ENCODE measurements around the gene PRKCA.

PRKCA gene

GRCh38 chr17:66496306-66496705 is 193.9 kb downstream of the PRKCA start:
- no peak for TF ChIP-seq CTCF (IDR thresholded peaks at IDR 0.05; ENCODE audit: low read length, missing control alignments)
- no peak overlapping the region for H3K4me3 ChIP-seq (replicated peaks; ENCODE audit: low read depth, low read length)
- DNase-seq (ENCODE audit: low read depth), result no peak

GRCh38 chr17:66498580-66498979 is 196.2 kb downstream of the PRKCA start:
- no peak for TF ChIP-seq CTCF (IDR thresholded peaks at IDR 0.05; ENCODE audit: low read length, missing control alignments)
- no peak overlapping the region for H3K4me3 ChIP-seq (replicated peaks; ENCODE audit: low read depth, low read length)
- DNase-seq (ENCODE audit: low read depth), result no peak

- TF ChIP-seq CTCF (IDR thresholded peaks at IDR 0.05; ENCODE audit: low read length, missing control alignments), result no peak
- H3K4me3 ChIP-seq (replicated peaks; ENCODE audit: low read depth, low read length), result no peak overlapping the region
- peak; percentile 18 for DNase-seq (ENCODE audit: low read depth)
Observed at GRCh38 chr17:66506641-66507040, 204.2 kb downstream of the PRKCA start.

GRCh38 chr17:66507103-66507923 is 204.9 kb downstream of the PRKCA start:
- peak; percentile 78 for DNase-seq (ENCODE audit: low read depth)
- H3K4me3 ChIP-seq (replicated peaks; ENCODE audit: low read depth, low read length), result no peak overlapping the region
- no peak for TF ChIP-seq CTCF (IDR thresholded peaks at IDR 0.05; ENCODE audit: low read length, missing control alignments)

- DNase-seq (ENCODE audit: low read depth), result no peak
- TF ChIP-seq CTCF (IDR thresholded peaks at IDR 0.05; ENCODE audit: low read length, missing control alignments), result no peak
- no peak overlapping the region for H3K4me3 ChIP-seq (replicated peaks; ENCODE audit: low read depth, low read length)
Observed at GRCh38 chr17:66507982-66508760, 205.8 kb downstream of the PRKCA start.

- no peak for TF ChIP-seq CTCF (IDR thresholded peaks at IDR 0.05; ENCODE audit: low read length, missing control alignments)
- no peak overlapping the region for H3K4me3 ChIP-seq (replicated peaks; ENCODE audit: low read depth, low read length)
- DNase-seq (ENCODE audit: low read depth), result peak; percentile 77
Observed at GRCh38 chr17:66508896-66509844, 206.8 kb downstream of the PRKCA start.
